HT-29 (cell line): ENCODE measurements around the gene CADPS. TPM values are rescaled to one million over a fixed set of nuclear protein-coding genes. Genes with fewer than 3 reads are reported as not detected.

Source experiments
- DNase-seq: peaks from one replicate; pipeline ENCODE4 v3.0.0-alpha.2; 2015; ENCODE audit warnings: low spot score
- total RNA-seq: library from RNA; depleted of rRNA; stranded (reverse); fragments of >200 nt; shearing (Covaris generic); gene quantifications from 2 replicates; pipeline ENCODE4 v1.2.3, GENCODE V29; 2014

CADPS gene
- total RNA-seq, 1 experiment from 2014 or later, result 0.13 TPM

DNA sequence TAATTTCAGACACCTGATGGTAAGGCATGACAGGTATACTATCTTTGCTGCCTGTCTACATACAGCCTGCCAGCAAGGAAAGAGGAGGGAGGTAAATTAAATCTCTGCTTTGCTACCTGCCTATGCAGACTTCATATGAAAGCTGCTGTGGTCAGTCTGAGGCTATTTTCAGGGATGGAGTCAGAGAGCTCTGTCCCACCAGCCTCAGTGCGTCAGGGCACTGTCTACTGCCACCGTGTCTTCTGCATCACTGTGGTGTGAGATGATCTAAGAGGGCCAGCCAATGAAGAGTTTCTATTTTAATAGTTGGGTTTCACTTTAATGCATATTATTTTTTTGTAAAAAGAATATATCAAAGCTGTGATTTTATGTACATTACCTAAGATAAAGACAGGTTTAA lies 125.6 kb downstream of the CADPS start:
- no peak for DNase-seq

DNA sequence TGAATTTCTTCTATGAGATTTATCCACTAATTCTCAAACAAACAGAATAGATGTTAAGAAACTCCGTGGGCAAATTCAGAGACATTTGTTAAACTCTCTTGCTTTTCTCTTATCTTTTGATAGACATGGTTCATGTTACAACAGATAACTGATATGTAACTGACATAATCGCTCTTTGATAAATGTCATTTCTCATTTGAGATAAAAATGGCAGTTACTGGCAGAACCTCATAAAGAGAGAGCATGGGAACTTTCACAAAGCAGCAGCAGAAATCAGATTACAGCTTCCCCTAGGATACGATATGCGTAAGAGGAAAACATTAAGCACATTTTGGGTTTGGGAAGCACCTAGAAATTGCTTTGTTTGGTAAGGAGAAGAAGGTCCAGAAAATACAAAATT lies 126.1 kb downstream of the CADPS start:
- no peak for DNase-seq

DNA sequence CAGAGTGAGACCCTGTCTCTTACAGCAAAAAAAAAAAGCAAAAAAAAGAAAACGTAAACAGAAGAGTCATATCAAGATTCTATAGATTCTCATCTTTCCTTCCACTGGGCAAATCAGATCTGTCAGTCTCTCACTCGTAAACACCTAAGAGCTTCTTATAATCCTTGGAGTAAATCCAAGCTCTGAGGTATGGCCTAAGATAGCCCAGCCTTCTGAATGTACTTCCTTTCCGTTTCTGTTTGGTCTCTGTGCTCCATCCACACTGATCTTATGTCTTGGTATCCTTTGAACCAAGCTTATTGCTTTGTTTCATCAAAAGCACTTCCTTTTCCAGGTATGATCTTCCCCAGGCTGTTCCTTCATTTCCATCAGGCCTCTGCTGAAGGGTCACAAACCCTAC lies 137.8 kb downstream of the CADPS start:
- DNase-seq, result no peak

DNA sequence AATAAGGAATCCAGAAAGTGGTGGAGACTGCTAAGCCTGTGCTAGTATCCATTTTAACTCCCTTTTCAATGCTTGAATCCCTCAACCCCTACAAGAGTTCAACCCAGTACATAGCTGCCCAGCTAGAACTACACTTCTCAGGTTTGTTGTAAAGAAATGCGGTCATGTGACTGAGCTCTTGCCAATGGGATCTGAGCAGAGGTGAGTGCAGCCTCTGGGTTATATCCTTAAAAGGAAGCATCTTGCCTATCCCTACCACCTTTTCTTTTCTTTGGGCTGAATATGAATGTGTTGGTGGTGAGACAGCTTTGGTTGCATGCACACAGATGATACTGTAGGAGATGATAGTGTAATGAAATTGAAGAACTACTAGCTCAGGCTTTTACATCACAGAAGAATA lies 139.7 kb downstream of the CADPS start:
- DNase-seq, result no peak

DNA sequence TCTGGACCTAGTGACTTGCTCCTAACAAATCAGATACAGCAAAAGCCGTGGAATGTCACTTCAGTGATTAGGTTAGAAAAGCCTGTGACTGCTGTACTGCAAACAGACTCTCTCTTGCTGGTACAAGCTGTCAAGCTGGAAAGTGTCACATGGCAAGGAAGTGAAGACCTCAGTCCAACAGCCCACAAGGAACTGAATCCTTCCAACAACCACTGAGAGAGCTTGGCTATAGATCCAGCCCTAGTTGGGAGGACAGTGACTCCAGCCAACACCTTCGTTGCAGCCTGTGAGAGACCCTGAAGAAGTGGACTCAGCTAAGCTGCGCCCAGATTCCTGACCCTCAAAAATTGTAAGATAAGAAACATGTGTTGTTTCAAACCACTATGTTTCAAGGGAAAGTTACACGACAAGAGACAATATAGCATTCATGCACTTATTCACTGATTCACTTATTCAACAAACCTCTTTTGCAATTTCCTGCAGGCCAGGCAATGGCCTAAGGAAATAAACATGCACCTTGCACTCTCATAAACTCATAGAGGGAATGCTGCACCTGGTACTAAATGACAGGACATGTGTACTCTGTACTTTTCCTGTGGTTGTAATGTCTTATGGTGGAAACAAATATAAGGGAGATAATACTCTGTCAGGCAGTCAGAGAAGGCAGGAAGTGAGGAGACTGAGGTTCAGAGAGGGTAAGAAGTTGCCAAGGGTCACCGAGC lies 142.9 kb downstream of the CADPS start:
- no peak for DNase-seq

DNA sequence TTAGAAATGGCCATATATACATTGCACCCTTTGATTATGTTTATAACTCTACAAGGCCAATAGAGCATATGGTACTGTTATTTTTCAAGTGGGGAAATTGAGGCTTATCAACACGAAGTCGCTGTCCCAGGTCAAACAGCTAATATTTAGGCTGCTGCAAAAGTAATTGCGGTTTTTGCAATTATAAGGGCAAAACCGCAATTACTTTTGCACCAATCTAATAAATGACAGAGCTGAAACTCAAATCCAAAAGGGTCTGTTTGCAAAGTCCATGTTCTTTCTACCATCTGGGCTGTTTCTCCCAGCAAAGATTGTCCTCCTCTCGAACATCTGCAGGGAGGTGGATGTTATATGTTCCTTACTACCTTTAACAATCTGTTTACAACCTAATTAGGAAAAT lies 147.2 kb downstream of the CADPS start:
- no peak for DNase-seq

DNA sequence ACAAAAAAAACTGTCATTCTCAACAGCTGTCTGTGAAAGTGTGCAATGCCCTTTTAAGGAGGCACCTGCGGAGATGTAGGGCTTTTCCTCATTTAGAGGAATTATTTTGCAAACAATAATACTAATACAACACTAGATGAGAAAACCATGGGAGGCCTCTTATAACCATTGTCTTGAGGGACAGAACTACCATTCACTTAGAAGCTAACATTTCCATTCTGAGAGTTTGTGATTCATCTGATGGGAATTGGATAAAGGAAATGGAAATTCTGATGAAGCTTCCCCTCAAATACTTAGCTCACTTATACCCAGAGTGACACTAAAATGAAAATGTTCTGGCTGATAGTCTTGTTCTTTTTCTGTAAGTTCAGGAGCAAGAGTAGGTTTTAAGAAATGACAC lies 147.7 kb downstream of the CADPS start:
- DNase-seq, result no peak

DNA sequence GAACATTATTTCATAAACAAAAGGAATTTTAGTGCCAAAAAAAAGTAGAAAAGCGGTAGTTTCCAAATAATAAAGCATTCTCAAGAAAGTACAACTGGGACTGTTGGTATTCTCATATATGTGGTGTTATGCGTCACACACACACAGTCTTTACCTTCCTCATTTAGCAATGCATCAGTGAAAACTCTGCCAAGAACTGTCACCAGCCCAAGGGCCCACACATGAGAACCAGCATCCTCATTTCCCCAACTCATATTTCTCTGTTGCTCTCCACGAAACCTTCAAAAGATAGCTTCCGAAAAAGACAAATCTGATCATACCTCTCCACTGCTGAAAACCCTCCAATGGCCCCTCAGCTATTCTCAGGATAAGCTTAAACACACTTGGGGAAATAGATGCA lies 150.7 kb downstream of the CADPS start:
- DNase-seq, result no peak

DNA sequence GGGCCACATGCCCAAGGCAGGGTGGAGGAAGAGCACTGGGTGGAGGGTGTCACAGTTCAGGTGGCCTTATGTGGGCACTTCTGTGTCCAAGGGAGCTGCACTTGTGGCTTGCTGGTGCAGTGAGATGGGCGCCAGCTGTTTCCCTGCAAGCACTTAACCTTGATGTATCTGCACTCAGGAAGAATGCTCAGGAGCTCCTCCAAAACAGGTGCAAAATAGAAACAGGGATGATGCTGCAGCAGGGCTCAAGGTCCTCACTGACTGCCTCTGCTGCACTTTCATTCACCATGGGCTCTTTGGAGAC lies 151.3 kb downstream of the CADPS start:
- DNase-seq, result no peak

DNA sequence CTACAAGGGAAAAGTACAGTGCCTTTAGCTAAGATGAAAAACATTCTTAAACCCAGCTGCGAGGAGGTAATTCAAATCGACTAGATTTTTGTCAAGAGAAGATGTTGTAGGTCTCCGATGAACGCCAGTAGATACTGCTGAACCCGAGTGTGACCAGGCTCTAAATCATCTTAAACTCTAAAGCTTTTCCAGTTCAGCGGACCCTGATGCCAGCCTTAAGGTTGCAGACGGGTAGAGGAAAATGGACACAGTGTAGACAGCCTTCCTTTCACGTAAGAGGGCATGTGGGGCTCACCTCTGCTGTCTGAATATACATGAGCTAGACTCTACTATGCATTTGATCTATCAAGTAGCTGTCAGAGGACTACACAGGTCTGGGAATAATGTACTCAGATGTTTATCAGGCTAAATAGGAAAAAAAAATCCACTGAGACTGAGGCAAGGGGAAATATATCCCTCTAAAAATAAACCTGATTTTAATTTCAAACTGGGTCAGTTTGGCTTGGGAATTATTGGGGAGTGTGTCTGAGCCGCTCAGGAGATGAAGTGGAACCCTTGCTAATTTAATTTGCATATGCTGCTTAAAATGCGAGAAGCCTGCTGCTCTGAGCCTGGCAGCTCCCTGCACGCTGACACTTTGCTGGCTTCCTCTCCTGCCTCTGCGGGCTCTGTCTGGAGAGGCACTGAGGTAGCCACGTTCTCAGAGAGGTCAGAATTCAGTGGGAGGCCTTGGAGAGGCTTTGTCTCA lies 151.9 kb downstream of the CADPS start:
- DNase-seq, result no peak

DNA sequence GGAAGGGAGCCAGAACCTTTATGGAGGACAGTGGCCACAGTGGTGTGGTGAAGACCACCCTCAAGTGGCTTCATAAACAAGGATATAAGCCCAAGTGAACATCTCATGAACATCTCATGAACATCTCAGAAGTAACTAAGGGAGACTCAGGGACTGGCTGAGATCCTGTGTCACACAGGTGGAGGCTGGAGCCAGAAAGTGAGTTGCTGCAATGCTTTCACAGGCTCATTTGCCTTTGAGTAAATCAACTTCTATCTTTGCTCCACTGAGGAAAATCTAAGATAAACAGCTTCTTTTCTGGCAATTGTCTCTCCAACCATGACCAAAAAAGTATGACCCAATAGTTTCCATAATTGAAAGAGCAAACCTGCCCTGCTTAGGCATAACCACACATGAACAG lies 152.9 kb downstream of the CADPS start:
- DNase-seq, result no peak

DNA sequence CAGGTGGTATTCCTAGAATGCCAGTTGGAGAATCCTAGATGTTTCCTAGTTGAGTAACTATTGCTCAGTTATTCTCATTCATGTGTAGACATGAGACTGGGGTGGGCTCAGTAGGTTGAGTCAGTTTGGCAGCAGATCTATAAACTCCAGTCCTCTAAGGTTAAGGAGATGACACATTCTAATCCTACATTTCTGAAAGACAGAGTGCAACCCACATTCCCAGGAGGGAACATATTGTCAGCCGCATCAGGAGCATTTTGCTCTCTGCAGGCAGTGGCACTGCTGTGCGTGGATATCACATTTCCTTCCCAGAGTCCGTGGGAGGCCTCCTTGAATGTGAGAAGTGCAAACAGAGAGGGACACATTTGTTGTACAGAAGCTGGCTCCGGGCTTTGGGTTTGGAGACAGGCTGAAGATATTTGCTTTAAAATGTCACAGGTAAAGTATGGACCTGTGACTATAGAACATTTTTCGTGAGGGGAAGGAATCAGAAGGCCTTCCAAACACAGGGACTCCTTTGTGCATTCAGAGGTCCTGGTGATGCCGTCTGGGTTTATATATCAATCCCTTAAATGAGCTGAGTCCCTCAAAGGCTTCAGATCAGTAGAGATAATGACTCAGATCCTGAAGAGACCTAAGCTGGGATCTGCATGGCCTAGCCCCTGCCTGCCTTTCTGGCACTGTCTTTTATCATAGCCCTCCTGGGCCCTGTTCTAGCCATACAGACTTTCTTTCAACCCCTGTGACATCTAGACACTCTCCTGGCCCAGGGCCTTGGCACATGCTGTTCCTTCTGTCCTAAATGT lies 156.5 kb downstream of the CADPS start:
- no peak for DNase-seq

DNA sequence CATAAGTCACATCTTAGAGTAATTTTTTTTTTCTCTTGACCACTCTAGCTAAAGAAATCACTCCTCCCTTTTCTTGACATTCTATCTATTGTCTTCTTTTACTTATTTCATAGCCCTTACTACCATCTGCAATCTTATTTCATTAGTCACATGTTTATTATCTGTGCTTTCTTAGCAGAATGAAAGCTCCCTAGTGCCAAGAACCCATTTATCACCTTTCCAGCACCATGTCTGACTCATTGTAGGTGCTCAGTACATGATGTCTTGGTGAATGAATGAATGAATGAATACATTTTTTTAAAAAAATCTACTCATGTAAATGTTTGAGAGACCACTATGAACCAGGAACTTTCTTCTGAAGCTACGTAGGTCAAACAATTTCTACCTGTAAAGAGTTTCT lies 157.2 kb downstream of the CADPS start:
- no peak for DNase-seq

DNA sequence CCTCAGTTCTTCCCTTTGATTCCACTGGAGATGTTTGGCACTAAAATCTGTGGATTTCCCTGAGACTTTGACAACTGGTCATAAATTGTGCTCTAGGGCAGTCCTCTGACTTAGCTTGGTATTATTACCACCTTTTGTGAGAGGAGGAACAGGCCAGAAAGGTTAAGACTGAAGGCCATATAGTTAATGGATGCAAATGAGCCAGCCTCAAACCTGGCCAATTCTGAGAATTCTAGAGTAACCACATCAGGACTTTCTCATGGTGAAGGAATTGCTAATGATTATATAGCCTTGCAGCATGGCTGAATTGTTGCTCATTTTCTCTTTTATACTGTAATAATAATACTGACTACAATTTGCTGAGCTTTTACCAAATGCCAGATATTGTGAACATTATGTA lies 162.5 kb downstream of the CADPS start:
- DNase-seq, result no peak

DNA sequence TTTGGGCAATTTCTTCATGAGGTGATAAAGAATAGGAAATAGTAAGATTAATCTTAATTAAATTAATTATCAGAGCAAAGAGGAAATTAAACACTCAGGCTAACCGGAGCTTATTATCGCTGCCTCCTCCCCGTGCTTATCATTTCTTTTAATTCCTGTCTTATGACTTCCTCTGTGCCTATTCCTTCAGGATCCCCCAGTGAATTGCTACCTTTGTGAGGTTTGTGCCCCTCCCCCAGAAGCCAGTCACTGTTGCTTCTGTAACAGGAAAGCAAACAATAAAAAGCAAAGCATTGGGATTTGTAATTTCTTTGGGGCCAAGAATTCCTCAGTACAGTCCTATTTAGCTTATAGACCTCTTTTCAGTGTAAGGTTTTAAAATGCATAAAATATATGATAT lies 164.5 kb downstream of the CADPS start:
- DNase-seq, result no peak

DNA sequence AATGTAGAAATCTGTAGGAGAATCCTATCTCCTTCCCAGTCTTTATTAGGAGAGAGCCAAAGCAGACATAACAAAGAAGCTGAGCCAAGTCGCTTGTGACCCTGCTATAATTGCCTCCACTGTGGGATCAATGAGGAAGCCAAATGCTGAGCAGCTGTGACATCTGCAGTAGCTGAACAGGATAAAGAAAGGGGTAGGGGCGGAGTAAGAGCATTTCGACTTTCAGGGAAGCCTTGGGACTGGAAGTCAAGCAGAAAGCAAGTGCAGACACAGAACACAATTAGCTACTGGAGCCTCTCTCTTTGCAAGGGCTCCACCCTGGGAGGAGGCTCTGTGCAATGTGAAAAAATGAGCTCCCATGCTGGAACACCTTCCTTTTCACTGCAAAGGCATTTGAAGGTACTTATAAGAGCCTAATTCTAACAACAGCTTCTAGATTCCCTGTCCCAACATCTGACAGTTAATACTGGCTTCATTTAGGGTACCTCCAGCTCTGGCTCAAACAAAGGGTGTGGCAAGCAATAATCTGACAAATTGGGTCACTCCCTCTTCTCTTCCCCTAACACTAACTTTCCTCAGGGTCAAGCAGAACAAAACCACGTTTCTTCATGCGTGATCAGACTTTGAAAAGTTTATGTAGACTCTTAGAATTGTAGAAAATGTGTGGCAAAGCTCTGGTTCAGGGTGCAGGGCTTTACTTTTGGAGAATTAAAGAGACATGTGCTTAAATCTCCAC lies 166.4 kb downstream of the CADPS start:
- DNase-seq, result no peak

DNA sequence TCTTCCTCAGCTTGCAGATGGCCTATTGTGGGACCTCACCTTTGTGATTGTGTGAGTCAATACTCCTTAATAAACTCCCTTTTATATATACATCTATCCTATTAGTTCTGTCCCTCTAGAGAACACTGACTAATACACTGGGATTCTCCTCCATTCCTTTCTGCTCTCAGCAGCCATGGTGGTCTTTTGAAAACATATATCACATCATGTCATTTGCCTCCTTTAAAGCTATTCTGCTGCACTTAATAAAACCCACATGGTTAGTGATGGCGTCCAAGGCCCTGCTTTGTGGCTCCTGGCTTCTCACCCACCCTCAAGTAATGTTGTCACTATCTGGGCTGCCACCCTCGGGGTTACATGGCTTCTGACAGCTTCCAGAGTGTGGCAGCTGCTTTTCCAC lies 169.5 kb downstream of the CADPS start:
- DNase-seq, result no peak

DNA sequence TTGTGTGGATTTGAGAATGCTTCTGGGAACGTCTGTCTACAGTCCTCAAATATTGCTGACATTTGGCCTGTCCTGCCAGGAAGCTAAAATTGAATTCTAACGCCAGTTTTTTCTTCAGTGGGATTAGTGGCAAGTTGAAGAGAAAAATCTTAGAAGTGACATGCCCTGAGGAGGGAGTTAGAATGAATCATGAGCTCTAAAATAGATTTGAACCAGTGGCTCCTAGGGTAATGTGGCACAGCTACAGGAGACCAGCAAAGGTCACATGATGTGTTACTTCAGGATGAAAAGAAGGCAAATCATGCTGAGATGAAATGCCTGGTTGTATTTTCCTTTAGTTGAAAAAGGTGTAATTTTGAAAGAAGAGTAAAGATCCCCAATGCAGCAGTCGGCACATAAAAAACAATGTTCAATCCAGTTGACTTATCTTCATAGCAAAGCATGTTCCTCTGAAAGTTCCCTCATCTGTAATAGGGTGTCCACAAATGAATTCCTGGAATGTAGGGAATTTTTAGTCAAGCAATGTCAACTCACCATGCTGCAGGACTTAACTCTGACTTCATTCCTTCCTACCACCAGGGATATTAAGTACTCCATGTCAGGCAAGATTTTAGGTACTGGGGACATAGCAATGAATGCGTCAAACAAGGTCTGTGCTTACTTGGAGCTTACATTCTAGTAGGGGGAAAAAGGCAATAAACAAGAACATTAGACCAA lies 171.6 kb downstream of the CADPS start:
- DNase-seq, result no peak

DNA sequence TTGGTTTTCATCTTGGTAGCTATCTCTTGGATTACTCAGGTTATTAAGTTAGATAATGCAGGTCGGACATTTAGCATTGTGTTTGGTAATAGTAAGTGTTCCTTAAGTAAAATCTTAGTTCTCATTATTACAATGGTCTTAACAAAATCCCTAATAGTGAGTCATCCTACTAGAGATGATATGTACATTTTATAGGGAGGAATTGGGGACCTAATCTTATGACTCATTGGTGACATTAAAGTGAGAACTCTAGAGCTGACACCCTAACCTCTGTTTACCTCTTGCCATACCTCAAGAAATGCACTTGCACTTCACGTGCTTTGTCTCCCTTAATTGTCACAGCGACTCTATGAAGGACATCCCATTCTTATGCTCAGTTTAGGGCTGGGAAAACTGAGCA lies 174.9 kb downstream of the CADPS start:
- no peak for DNase-seq

DNA sequence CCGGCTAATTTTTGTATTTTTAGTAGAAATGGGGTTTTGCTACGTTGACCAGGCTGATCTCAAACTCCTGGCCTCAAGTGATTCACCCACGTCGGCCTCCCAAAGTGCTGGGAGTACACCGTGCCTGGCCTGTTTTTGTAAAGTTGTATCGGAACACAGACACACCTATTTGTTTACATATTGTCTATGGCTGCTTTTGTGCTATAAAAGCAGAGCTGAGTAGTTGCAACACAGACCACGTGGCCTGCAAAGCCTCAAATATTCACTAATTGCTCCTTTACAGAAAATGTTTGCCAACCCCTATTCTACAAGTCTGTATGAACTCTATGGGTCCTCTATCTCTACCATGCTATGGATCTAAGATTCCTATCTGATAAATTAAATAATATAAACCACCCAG lies 175.5 kb downstream of the CADPS start:
- no peak for DNase-seq

DNA sequence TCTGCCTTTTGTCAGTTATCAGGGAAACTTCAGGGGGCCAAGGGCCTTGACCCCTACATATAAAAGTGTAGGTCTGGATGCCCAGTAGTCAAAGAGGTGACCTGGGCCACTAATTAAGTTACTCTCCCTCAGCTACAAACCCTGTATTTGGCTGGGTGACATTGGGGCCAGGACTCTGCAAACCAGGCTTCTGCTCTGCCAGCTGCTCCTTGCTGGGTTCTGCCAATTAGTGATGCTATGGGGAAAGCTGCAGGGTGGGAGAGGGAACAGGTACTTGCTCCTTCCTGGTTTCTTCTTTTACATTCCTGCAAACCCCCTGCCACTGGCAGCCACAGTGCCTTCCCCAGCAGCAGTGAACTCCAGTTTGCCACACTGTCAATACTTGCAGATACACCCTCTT lies 179.2 kb downstream of the CADPS start:
- DNase-seq, result no peak

DNA sequence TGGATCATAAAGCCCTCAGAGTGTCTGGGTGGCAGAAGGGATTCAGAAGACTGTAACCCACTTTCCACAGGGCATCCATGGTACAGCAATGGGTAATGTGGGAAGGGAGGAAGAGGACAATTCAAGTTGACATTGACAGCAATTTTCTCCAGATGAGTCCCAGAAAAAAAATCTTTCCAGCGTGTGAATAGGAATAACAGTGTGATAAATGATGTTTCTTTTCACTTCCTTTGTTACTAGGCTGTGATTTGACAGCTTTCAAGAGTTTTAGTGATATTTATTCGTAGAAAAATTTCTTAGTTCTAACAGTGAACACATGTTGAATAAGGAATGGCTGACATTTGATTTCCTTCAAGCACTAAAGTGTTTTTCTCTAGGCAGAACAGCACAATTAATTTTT lies 186.4 kb downstream of the CADPS start:
- no peak for DNase-seq
